NCI-H1436 (cell line): ENCODE data around the gene PLEKHG4B.

Experiments used
- DNase-seq: peaks from one replicate; lab custom pipeline; 2025; lab: John Stamatoyannopoulos, UW

PLEKHG4B gene

DNA sequence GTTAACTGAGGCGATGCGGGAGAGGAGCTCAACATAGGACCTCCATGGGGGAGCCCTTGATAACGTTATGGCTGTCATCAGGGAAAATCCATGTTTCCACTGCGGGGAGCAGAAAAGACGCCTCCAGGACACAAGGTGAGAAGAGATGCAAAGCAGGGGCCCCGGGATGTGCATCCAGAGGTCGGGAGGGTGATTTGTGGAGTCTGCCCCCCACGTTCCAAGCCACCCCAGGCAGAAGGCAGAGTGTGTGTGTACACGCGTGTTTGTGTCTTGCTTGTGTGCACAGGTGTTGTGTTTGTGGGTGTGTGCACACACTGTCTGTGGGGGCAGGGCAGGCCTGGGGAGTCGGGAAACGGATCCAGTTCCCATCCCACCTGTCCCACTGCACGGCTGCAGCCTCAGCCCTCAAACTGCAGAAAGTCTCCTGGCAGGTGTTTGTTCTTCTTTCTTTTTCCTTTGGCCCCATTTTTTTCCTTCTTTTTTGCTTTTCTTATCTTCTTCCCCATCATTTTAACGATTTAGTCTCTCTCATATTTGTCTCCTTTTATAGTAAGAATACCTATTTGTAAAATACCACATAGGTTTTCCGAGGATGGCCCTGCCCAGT is 17.4 kb upstream of the PLEKHG4B start:
- no peak for DNase-seq

DNA sequence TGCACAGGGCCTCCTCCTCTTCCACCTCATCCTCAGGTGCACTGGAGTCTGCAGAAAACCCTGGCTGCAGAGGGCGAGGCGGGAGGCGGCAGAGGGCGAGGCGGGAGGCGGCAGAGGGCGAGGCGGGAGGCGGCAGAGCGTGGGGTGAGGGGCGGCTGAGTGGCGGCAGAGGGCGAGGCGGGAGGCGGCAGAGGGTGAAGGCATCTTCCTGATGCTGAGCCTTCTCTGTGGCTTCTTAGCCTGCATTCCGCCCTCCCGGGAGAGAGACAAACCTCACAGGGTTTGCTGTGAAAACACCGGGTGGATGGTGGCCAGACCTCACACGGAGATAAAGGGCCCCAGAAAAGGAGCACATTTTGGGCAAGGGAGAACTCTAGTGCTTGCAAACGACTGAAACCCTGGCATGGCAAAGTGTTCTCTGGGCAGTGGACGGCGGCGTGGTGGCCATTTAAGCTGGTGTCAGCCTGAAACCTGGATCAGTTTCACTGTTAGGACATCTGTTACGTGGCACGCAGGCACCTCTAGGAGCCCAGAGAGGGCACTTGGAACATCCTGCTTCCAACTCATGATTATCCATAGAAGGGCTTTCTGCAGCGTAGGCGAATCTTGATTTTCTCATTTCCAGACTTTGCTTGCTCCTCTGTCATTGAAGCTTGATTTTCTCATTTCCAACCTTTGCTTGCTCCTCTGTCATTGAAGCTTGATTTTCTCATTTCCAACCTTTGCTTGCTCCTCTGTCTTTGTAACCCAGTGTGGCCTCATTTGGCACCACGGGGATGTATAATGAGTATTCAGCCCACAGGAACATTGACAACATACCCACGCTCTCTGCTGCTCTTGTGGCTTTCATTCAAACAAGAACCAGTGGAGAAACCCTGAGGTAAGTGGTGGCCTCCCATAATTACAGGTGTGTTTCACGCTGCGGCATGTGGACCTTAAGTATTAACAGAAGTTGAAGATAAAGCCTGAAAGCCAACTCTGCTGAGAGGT is 16.3 kb upstream of the PLEKHG4B start:
- DNase-seq: no peak

DNA sequence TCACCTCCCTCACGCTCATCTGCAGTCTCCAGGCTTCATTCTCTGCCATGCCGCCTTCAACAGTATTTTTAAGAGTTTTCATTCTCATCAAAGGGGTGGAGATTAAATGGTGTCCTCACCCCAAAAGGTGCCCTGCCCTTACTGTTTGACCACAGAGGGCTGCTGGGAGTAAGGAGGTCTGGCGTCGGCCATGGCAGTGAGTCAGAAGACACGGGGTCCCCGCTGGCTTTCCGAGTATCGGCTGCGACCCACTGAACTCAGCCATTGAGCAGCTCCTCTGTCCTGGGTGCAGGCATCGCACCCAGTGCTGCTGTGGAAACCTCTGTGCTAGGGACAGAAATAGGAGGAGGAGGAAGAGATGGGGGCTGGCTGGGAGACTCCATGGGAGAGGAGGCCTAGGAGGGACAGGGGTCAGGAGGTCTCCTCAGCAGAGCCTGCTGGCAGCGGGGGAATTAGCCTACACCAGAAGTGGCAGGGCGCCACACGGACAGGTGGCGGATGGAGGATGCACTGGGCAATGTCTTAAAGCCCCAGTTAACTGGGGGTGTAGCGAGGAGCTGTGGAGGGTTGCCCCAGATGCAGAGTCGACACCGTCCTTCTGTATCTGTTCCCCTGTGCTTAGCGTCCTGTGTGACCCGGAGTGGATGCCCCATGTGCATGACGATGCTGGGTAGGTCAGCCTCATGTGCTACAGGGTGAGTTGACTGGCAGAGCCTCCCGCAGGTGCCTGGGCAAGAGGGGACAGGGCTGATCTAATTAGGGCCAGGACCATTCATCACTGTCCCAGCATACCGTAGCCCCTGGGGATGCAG is 15.4 kb upstream of the PLEKHG4B start:
- no peak for DNase-seq

DNA sequence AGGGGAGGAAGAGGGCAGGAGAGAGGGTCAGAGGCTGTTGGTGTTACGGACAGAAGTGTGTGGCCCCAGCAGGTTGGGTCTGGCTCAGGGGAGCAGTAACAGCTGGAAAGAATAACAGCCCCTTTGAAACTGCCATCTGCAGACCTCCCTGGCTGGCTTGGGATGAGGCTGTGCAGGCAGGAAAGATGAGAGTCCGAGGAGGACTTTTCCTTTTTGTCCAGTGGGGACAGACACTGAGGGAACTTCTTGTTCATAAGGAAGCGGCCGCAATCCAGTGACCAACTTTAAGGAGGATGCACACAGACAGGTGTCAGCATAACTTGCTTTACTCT is 14.8 kb upstream of the PLEKHG4B start:
- no peak for DNase-seq

DNA sequence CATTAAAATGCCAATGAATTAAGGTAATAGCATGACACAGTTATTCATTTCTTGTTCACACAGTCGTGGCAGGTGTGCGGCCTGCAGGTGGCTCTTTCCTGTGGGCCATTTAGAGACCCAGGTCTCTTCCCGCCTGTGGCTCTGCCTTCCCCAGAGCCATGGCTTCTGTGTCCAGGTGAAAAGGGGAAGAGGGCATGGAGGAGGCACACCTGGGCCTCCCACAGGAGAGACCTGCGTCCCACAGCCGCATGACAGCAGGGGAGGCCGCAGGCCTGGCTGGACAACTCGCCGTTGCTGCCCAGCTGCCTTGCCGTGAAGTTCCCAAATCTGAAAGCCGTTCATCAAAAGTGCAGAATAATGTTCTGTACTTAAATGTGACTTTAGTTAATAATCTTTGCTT is 14.4 kb upstream of the PLEKHG4B start:
- DNase-seq: no peak

DNA sequence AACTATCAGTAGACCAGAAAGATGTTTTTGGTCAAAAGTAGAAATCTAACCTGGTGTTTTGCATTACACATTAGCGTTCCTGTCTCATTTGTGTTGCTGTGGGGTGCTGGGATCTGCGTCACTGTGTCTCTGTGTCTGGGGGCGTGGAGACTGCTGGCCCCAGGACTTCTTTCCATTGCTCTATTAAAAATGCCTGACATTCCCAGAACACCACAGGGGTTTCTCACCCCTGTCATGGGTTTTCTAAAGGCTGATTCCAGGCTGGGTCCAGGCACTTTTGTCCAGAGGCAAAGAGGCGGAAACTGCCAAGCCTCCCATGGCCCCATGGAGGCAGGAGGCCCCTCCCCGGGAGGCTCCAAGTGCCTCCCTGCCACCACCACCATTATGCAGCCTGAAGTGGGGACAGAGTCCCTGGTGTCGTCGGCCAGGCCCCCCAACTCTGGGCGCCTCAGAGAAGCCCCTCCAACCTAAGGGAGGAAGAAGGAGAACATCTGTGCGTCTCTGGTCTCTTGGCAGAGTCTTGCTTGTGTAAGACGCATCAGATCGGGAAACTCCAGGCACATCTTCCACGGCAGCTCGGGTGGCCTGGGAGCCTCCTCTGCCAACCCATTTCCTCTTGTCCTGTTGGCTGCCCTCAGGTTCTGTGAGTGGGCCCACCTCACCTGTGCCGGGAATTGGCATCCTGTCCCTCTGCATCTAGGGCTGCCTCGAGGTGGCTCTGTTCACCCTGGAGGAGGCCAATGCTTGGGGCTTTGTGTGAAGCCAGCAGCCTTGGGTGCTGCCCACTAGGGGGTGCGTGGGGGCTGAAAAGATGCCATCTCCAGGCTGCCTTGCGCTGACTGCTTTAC is 13.8 kb upstream of the PLEKHG4B start:
- DNase-seq: peak; percentile 72

DNA sequence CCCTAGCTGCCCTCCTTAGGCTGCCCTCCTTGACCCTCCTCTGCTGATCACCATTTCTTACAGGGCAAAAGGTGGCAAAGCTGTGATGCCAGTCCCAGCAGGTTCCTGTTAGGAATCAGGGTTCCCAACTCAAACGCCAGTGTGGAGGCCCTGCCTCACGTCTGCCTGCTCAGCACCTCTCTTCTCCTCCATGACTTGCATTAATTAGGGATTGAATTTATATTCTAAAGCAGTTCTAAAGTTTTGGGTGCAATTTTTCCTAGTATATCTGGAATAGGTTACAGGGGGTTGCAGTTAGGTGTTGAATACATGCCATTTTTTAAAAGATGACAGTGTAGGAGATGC is 13.2 kb upstream of the PLEKHG4B start:
- no peak for DNase-seq

DNA sequence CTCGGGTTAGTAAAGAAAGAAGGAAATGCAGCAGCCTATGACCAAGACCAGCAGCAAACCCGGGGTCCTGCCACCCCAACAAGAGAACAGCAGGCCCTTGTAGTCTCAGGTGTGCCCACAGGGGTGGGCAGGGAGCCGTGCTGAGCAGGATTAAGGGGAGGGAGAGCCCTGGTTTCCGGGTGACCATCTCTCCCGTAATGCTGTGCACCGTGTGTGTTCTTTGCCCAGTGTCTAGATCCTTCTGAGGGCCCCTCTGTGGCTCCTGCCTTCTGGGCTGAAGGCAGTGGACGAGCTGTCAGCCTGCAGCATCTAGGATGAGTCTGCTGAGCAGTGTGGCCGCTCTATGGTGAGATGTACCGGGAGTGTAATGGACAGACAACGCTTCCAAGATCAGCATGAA is 12.7 kb upstream of the PLEKHG4B start:
- no peak for DNase-seq

DNA sequence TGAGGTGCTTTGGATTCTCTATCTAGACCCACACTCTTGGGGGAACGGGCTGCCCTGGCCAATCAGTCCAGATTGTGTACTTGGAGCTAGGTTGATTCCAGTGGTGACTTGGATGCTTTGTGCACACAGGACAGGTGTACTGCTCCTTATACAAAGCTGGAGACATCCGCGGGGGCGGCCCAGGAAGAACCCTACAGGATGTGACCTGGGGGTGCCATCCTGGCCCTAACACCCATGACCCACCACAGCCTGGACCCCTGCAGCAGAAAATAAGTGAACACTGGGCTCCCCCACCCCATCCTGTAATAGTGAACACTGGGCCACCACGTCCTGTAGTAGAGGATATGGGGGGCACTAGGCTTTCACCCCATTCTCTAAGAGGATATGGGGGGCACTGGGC is 12.1 kb upstream of the PLEKHG4B start:
- no peak for DNase-seq

DNA sequence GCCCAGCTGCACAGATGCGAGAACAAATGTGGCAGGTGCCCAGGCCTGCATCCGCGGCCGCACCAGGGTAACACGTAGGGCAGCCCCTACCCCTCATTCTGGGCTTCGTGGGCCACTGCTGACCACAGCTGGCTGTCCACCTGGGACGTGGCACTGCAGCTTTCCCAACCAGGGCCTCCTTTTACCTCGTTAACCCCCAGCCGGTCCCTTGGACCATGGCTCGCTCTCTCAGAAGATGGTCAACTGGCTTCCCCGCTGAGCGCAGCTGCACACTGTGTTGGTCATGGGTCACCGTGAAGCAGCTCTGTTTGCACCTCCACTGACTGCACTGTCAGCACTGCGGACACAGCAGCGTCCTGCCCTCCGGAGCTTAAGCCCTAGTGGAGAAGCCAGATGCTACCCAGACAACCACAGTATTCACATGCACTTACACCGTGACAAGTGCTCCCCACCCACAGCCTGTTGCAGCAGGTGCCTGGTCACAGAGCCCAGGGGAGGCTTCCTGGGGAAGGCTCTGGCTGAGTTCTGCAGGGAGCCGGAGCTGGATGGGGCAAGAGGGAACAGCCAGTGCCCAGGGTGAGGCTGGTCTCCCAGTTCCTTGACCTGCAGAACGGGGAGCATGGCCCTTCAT is 10.5 kb upstream of the PLEKHG4B start:
- no peak for DNase-seq

DNA sequence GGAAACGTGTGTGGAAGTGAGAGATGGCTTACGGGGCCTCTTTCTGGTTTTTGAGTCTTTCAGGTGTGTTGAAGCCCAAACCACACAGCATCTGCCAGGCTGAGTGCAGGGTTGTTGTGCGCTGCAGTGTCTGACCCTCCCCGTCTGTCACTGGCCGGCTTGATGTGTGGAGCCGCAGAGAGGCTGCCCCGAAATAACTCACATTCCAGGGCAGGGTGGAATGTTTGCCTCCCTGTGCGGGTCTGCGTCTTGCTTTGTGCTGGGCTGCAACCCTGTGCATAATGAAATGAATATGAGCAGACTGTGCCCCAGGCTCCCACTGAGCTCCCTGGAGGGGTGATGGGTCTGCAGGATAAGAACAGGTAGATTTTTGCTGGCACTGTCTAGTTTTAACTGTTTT is 9.9 kb upstream of the PLEKHG4B start:
- no peak for DNase-seq

DNA sequence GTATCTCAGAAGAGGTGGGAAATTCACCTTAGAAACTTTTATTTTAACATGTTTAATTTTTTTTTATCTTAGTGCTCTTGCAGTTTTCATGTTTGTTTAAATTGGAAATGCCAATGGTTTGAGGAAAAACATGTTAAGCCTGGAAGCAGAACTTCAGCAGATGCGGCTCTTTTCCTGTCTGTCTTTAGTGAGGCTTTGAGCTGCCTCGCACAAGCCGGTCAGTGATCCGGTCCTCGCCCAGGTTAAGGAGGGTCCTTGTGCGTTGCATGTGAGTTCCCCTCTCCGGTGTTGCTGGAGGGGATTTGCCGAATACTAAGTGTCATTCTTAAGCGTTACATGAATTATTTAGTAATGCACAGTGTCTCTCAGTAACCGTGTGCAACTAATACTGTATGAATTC is 9.4 kb upstream of the PLEKHG4B start:
- no peak for DNase-seq

DNA sequence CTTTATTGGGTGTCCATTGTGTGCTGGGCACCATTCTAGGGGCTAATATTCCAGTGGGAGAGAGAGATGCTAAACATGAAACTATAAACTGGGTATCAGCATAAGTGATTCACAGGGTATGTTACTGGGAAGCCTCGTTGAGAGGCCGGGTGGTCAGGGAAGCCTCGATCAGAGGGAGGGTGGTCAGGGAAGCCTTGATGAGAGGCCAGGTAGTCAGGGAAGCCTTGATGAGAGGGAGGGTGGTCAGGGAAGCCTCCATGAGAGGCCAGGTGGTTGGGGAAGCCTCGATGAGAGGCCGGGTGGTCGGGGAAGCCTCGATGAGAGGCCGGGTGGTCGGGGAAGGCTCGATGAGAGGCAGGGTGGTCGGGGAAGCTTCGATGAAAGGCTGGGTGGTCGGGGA is 8.9 kb upstream of the PLEKHG4B start:
- no peak for DNase-seq

DNA sequence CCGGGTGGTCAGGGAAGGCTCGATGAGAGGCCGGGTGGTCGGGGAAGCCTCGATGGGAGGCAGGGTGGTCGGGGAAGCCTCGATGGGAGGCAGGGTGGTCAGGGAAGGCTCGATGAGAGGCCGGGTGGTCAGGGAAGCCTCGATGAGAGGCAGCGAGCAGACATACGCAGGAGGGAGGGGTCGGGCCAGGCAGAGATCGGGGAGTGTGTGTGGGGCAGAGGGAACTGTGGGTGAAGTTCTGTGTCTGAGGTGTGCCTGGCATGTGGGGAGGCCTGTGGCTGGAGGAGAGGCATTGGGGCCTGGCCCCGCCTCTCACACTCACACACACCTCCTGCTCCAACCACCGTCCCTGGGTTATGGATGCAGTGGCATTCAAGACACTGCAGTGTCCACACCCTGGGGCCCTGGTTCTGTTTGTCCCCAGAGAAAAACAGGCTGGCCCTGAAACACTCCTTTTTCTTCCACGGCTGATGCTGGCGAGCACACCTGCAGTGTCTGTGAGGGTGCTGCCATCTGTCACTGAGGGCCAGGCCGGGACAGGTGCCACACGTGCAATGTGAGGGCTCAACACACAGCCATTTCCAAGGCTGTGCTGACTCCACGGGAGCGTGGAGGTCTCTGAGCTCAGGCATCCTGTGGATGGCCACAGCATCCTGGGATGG is 6.5 kb upstream of the PLEKHG4B start:
- DNase-seq: no peak

DNA sequence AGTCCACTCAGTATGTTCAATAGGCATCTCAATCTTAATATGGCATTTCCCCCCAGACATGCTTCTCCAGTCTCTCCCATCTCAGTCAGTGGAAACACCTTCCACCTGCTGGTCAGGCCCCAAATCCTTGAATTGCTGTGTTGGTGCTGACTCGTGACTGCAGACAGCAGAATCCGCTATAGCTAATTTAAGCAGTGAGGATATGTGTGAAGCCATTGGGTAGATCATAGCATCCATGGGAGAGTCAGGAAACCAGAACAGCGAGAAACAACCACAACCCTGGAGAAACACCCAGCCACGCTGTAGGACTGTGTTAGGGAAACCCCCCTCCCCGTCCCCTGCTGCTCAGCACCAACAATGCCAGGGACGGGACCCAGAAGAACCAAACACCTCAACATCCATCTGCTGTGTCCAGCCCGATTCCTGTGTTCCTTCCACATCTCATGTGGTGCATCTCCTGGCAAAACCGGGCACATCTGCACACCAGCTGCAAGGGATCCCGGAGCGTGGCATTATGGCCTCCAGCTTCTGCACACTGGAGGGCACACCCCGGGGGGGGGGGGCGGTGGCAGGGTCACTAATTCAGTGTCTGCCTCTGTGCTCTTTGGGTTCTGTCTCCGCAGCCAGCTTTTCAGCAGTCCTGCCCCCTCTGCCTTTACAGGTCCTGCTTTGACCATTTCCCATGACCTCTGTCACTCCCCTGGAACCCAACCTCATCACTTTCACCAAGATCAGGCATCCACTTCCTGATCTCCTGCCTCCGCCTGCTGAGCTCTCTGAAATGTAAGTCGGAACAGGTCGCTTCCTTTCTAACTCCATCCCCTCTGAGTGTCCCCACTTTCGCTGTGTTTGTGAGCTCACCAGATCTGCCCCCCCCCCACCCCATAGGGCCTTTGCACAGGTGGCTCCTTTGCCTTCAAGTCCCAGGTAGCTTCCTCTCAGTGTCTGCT is 2.4 kb upstream of the PLEKHG4B start:
- no peak for DNase-seq

DNA sequence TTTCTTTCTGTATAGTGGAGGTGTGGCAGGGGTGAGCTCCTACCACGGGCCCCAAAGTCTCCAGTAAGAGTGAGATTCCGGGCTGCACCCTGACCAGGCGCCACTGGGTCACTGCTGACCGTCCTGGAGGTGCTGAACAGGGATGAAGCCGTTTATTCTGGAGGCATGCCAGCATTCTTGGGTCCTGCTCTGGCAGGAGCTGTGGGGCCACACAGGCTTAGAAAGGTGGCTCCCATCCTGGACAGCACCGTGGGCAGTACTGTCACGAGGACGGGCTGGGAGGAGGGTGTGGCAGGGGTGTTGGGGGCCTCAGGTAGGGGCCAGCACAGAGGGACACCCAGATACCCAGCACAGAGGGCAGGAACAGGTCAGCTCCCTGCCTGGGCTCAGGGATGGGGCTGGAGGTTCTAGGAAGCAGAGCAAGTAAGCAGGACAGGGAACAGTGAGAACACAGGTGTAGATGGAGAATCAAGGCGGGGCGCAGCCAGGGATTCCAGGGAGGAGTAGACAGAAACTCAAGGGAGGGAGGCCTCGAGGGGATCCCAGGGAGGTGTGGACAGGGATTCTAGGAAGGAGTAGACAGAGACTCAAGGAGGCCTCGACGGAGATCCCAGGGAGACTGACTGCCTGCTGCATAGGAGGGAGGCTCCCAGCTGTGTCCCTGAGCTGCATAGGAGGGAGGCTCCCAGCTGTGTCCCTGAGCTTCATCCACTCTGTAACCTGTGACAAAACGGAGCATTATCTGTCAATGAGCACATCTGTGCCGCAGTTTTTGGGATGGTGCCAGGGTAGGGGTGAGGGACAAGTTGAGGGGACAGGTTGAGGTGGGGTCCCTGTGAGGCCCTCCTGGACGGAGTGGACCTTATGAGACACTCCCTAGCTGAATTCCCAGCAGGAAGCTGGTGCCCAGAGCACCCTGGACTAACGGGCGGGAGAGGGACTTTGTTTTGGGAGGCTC is 1.1 kb upstream of the PLEKHG4B start:
- no peak for DNase-seq

DNA sequence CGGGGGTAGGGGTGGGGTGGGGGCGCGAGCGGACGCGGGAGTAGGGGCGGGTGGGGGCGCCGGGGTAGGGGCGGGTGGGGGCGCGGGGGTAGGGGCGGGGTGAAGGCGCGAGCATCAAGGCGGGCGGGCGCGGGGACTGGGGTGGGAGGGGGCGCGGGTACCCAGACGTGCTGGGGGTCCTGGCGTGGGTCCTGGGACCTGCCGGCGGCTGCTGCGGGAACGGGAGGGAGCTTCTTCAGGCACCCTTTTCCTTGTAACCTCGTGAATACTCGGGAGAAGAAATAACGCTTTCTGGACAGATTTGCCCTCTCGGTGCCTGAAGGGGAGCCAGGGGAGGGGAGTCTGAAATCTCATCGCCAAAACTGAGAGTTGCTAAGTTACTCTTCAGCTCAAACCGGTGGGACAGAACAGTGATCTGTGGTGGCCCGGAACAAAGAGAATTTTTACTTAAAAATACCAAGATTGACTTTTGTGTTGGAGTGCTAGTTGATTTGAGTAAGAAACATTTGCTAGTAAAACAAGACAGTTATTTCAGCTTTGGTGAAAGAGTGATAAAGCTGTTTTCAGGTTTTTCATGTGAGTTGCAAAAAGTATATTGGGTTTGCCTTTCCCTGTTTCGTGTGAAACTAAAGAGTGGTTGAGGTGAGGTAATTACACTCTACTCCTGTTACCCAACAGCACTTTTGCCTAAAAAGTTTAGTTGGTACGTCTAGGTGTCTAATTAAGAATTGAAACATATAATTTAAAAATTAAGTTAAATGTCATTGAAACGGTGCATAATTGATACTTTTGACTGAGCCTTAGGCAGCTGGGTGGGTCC is 643 bp downstream of the PLEKHG4B start:
- no peak for DNase-seq
